NB4 (cell line): ENCODE measurements around the gene ADAMTSL3.

Source experiments
- DNase-seq: peaks from one replicate; pipeline ENCODE4 v3.0.0; 2010; ENCODE audit warnings: low read depth
- H3K4me3 ChIP-seq: one replicate; pipeline ENCODE4 v1.5.1; 2011; ENCODE audit warnings: mild to moderate bottlenecking, low read depth, low read length, moderate library complexity
- MAX ChIP-seq: IDR thresholded peaks from 2 replicates; pipeline ENCODE4 v1.6.1; 2011; ENCODE audit warnings: low read depth, low read length
- MYC ChIP-seq: IDR thresholded peaks from 2 replicates; pipeline ENCODE4 v1.6.1; 2011; ENCODE audit warnings: low read depth, low read length
- POLR2A ChIP-seq: IDR thresholded peaks from 2 replicates; pipeline ENCODE4 v1.6.1; 2011; ENCODE audit warnings: mild to moderate bottlenecking; ENCODE audit not compliant: insufficient read length; ENCODE audit errors: extremely low read depth
- TF ChIP-seq, protein P1 (sequence below): IDR thresholded peaks from one replicate; pipeline ENCODE4 v1.5.1; 2012; ENCODE audit warnings: low read depth, low read length

Gene ADAMTSL3

GRCh38 chr15:83732196-83732595 lies 78.3 kb downstream of the ADAMTSL3 start:
- DNase-seq = no peak
- H3K4me3 ChIP-seq = no peak overlapping the region
- TF ChIP-seq MAX = no peak
- TF ChIP-seq POLR2A = no peak
- TF ChIP-seq, protein P1, sequence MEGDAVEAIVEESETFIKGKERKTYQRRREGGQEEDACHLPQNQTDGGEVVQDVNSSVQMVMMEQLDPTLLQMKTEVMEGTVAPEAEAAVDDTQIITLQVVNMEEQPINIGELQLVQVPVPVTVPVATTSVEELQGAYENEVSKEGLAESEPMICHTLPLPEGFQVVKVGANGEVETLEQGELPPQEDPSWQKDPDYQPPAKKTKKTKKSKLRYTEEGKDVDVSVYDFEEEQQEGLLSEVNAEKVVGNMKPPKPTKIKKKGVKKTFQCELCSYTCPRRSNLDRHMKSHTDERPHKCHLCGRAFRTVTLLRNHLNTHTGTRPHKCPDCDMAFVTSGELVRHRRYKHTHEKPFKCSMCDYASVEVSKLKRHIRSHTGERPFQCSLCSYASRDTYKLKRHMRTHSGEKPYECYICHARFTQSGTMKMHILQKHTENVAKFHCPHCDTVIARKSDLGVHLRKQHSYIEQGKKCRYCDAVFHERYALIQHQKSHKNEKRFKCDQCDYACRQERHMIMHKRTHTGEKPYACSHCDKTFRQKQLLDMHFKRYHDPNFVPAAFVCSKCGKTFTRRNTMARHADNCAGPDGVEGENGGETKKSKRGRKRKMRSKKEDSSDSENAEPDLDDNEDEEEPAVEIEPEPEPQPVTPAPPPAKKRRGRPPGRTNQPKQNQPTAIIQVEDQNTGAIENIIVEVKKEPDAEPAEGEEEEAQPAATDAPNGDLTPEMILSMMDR = no peak
- TF ChIP-seq MYC = no peak

DNA sequence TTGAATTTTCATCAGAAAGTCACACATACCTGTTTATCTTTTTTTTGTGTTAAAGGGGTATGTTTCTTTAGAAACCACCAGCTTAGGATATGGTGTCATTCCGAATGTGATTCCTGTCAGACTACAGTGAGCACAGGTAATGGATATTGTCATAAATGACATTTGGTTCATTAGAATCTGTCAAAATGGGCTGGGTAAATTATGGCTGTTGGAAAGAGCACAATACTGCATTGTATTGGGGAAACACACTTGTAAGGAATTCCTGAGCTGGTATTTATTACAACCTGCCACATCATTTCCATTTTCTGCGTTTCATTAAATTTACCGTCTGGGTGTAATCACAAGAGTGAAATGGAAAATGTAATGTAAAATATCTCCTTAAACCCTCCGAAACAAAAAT lies 78.8 kb downstream of the ADAMTSL3 start:
- no peak for DNase-seq
- no peak overlapping the region for H3K4me3 ChIP-seq
- TF ChIP-seq, protein P1 = no peak
- TF ChIP-seq MYC (no peak), MAX (no peak), POLR2A (no peak)

GRCh38 chr15:83733206-83733605 lies 79.3 kb downstream of the ADAMTSL3 start:
- no peak for TF ChIP-seq MYC
- DNase-seq = no peak

DNA sequence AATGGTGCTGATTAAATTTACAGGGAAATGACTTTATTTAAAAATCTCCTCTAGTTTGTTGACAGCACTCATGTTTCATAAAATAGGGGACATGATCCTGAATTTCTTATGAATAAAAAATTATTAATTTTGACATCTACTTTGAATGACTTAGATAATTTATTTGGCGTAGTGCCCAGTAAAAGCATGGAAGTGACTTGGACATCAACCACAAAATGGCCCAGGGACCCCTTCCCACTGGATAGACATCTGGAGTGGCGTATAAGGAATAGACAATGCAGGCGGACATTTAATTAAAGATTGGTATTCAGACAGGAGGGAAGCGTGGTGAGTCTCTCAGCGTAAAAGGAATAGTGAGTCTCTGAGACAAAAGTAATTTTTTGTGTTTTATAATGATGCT lies 79.8 kb downstream of the ADAMTSL3 start:
- no peak for DNase-seq
- H3K4me3 ChIP-seq = no peak overlapping the region
- TF ChIP-seq MAX = no peak
- TF ChIP-seq, protein P1 = no peak
- no peak for TF ChIP-seq POLR2A

More at GRCh38 chr15:83733206-83733605, 79.3 kb downstream of the ADAMTSL3 start:
- no peak overlapping the region for H3K4me3 ChIP-seq

GRCh38 chr15:83734487-83734886 lies 80.6 kb downstream of the ADAMTSL3 start:
- peak; percentile 5 for DNase-seq
- TF ChIP-seq, protein P1 = peak; percentile 9
- TF ChIP-seq POLR2A = no peak
- TF ChIP-seq MYC = no peak
- H3K4me3 ChIP-seq = no peak overlapping the region

GRCh38 chr15:83739629-83740028 lies 85.7 kb downstream of the ADAMTSL3 start:
- no peak overlapping the region for H3K4me3 ChIP-seq
- DNase-seq = no peak
- TF ChIP-seq MYC (no peak), POLR2A (no peak), MAX (no peak)
- TF ChIP-seq, protein P1 = no peak

DNA sequence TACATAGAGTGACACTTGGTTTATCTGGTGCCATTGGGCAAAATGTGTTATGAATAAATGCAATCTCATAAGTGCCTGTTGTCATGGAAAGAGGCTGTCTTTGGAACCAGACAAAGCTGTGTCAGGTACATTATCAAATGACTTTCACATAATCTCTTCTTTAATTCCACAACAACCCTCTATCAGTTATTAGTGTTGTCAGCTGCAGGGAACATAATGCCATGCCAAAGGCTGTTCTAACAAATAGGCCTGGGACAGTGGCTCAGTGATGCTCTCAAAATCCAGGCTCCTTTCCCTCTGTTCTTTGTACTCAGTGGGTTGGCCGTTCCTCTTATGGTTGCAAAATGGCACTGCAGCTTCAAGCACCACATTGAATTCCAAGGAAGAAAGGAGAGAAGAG lies 91.8 kb downstream of the ADAMTSL3 start:
- TF ChIP-seq POLR2A (no peak), MAX (no peak), MYC (no peak)
- TF ChIP-seq, protein P1 = no peak
- H3K4me3 ChIP-seq = no peak overlapping the region
- no peak for DNase-seq
